NOMO-1 treated with DMSO at 0.1 percent for 48 hours (cell line): ENCODE results near the gene ARPP21.
A peak's percentile ranks its signal among the peaks of the same experiment; 100 is the strongest.

Experiments used
- DNase-seq: peaks from one replicate; lab custom pipeline; 2025; ENCODE audit not compliant: unreplicated experiment; lab: John Stamatoyannopoulos, UW

The ARPP21 gene

DNA sequence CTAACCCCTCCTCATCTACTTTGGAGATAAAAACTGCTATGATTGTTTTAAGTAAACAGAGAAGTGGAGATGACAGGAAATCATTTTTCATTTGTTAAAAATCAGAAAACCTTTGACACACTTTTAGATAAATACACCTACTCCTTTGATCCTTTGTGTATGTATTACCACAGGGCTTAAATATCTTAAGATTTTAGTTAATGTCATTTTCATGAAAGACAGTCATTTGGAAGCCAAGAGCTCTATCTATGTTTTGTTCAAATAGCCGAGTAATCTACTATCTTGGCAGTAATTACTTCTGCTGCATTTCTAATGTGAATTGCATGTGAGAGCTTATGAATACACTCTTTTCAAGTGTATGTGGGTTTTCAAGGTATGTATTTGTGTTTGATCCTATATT lies 2.0 kb downstream of the ARPP21 start:
- DNase-seq: no peak

DNA sequence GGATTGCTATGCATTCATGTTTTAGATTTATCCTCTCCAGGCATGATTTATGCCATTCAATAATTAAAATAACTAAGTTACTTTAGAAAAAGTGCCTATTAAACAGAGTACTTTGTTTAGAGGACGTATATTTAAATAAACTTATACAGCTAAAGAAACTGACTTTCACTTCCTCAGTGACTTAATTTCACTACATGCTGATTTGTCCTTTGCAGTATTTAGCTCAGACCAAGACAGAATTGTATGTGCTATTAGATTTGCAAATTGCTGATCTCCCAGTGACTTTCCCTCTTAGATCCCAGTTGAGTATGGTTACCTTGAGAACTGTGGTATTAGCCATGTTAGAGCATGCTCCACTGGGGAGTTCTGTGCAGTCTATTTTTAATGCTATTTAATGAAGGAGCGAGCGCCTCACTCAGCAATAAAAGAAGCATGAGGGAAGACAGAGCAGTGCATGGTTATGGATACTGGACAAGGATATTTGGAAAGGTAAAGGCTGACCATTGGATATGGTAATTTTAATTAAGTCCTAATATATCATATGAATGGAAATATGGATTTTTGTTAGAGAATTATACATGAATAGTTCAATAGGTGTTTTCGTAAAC lies 2.7 kb downstream of the ARPP21 start:
- DNase-seq: peak; percentile 54

DNA sequence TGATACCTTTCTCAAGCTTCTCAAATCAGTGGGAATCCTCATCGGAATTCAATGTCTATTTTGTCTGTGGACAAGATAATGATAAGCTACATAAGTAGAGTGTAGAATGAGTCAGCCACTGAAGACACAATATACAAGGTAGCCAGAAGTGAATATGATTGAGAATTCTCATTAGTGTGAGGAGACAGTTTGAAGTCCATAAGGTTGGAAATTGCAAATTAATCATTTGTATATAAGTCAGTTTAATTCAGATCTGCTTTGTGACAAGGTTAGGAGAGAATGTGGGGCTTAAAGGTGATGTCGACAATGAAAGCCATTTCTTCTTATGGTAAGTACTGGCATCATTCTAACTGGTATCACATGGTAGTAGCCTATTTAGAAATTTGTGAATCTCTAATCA lies 4.2 kb downstream of the ARPP21 start:
- no peak for DNase-seq

DNA sequence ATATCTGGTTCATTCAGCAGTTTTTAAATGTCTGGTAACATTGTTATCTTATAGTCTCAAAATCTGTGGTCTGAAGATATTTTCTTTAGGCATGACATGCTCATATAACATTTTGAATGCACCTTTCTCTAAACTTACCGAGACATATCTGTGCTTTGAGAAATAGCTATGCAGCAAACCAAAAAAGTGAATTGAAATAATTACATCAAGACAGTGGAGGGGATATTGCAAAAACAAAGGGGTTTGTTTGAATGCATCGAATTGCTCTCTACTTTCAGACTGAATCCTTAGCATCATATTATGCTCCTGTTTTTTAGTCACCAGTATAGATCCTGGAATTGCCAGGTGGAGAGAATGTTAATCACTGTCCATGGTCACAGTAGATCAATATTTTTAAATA lies 5.1 kb downstream of the ARPP21 start:
- no peak for DNase-seq

DNA sequence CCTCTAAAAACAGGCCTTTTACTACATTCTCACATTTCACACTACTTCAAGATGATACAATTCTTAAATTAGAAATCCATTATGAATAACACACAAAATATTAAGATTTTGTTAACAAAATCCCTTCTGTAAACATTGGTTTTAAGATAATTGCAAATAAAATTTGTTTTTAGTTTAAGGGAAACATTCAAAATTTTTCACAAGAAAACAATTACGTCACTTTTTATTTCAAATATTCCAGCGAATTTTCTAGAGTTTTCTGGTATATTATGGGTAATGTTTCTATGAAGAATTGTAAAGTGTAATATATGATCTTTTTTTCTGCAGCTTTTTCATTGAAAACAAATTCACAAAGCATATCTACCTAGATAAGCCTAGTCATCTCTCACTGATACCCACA lies 5.9 kb downstream of the ARPP21 start:
- no peak for DNase-seq

DNA sequence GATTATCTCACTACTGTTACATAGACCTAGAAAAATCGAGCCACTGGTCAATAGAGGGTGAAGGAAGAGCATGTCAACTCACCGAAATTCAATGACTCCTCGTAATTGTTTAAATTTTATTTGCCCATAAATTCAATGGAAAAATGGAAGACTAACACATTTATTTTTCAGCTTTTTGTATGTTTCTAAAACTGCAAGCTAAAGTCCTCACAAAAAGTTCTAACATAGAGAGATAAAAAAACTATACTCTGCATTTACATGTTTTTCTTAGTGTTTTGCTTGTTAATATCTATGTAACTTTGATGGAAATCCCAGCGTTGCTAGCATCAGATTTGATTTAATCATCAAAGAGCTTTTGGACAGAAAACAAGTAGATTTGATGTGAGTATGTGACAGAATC lies 6.8 kb downstream of the ARPP21 start:
- DNase-seq: no peak

DNA sequence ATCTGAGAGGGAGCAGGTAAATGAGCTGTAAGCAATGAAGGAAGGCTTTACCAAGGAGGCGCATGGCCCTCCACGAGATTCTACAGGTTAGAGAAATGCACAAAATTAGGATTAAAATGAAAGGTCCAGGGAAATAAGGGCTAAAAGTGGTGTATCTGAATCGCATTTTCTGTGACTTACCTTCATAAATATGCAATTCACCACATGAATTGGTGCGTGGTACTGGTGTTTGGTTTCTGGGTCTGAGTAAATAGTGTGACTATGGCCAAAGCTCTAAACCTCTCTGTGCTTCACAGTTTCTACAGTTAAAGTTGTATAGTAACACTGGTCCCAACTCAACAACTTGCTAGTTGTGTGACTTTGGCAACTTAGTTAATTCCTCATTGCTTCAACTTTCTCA lies 8.1 kb downstream of the ARPP21 start:
- no peak for DNase-seq

DNA sequence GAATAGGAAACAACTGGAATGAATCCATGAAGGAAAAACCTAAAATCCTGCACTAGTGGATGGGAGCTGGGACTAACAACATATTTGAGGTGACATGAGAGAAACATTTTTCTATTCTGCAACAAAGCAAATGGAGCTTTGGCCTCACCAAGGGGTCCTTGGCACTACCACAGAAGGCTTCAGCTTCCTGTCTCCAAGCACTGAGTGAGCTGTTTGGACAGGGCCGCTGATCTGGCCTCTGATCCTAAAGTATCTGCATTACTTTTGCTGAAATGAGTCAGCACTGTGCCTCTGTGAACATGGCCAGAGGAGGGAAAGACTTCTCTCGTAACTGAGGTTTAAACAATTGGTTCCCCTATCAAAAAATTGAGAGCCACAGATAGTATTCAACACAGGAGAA lies 9.0 kb downstream of the ARPP21 start:
- DNase-seq: no peak

DNA sequence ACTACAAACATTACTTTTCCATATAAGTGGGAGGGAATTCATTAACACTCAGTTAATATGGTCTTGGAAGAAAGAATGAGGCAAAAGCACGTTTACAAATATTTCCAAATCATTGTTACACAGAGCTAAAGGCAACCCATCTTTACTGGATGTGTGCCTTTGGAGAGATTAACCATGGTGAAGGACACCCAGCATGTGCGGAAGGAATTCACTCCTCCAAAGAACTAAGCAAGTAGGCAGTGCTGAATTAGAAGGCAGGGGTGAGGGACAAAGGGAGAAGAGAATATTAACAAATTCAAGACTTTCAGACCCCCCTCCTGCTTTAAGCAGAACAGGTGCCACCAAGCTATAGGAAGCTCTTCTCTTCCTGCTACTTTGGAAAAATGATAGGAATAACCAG lies 10.1 kb downstream of the ARPP21 start:
- DNase-seq: no peak

DNA sequence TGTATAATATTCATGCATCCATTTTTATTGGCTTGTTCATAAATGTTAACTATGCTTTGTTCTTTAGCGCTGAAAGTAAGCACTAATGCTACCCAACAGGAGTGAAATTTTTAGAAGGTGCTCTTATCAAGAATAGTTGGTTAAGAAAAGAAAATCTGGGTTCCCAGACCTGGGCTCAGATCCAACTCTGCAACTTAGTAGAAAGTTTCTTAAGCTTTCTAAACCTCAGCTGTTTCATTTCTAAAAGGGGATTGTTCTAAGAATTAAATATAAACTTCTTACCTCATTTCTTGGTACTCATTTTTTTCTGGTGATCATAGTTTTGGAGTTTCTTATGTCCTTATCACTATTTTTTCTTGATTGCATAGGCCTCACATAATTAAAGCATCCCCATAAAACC lies 12.1 kb downstream of the ARPP21 start:
- DNase-seq: no peak

DNA sequence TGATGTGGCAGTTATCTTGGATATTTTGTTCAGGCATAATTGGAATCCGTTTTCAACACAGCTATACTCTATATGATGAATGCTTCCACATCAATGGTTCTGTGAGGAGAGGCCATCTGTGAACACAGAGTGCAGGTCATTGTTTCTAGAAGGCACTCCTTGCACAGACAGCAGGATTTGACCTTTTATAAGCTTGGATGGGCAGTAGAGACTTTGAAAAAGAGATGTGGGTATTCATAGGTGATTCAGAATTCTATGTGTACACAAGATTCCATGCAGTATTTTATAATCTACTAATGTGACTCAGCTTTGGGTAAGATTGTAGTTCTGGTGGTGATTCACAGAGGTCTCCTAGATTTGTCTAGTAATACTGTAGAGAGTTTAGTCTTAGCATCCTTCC lies 12.5 kb downstream of the ARPP21 start:
- no peak for DNase-seq

DNA sequence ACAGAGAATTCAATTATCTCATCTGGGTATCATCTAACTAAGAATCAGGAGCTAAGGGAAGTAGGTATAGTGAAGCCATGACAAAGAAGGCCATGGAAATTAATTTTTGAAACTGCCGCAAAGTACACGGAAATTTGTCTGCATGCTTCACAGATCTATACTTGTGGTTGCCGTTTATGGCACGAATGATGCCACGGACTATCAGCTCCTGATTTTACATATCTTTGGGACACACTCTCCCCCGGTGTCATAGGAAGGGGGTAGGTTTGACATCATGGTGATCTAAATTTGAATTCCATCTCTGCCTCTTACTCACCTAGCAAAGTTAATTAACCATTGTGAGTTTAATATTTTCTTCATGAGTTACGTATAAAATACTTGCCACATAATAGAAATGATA lies 14.0 kb downstream of the ARPP21 start:
- DNase-seq: no peak

DNA sequence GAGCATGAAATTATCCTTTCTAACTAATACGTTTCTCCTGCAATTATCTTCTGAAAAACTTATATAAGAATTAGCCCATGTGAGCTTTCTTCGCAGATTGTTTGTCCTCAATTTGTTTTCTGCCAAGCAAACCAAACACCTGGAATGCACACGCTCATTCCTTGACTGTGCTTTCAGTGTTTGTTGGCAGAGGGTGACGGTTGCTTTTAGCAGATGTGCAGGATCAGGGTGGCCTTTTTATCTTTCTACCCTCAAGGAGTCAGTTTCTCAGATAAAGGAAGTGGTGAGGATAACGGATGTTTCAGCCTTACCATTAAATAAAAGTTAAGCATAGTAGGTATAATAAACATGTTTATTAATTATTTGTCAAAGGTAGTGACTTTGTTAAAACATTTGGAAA lies 15.2 kb downstream of the ARPP21 start:
- DNase-seq: no peak

DNA sequence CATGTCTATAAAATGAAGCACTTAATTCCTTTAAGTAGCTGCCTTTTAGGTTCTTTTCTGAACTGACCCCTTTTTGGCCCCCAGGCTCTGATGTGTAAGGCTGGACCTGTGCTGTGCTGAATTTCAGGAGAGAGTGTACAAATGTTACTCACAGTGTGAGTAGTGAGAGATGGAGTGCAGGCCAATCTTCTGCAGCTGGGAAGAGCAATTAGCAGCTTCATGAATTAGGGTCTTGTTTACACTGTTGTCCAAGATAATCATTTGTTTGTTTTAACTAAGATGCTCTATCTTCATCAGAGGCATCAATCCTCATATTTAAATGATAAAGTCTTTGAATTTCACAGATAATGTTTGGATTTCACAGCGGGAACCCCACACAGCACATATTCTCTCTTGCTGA lies 19.4 kb downstream of the ARPP21 start:
- no peak for DNase-seq

DNA sequence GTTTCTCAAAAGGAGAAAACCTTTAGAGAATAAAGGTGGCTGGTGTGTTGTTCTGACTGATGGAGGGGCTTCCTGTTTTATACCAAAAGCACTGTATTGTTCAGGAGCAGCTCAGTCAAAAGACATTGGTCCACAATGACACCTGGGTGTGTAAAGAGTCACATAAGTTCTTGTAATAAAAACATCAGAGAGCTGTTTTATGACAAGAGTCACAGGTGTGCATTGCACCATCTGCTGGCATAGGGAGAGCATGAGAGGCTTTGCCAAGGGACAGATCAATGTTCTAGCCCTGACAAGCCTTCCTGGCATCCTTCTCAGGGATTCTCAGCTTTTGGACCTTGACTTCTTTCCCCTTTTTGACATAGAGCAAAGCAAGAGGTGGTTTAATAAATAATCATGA lies 20.4 kb downstream of the ARPP21 start:
- no peak for DNase-seq

DNA sequence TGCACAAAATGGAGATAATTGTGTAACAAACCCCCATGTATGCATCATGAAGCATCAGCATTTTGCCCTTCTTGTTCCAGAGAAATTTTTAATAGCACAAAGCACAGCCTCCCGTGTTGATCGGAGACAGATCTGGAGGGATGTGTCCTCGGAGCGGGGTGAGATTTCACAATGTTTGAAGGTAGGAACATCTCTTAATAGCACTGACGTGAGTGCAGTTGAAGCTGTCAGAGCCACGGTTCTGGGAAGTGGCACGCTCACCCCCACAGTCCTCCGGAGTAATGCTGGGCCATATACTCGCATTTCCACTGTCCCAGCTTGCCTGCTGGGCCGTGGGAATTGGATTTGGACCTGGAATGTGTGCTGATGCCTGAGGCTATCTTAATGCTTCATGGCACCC lies 24.1 kb downstream of the ARPP21 start:
- DNase-seq: no peak

DNA sequence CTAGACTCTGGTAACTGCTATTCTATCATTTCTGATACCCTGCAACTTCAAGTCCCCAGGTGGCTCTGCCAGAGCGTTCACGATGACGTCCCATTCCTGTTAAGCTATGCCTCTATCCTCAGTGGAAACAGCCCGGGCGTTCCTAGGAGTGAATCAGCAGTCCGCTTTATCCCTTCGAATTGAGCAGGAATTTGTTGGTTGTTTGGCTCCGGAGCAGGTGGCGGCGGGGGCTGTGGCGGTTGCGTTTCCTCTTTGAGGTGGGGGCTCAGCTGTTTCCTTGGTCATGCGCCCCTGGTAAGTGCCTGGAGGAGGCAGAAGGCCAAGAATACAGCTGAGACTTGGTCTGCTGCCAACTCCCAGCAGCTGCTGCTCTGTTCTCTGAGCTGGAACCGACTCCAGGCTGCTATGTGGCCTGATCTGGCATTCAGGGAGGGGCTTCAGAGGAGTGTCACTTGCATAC lies 25.2 kb downstream of the ARPP21 start:
- no peak for DNase-seq

DNA sequence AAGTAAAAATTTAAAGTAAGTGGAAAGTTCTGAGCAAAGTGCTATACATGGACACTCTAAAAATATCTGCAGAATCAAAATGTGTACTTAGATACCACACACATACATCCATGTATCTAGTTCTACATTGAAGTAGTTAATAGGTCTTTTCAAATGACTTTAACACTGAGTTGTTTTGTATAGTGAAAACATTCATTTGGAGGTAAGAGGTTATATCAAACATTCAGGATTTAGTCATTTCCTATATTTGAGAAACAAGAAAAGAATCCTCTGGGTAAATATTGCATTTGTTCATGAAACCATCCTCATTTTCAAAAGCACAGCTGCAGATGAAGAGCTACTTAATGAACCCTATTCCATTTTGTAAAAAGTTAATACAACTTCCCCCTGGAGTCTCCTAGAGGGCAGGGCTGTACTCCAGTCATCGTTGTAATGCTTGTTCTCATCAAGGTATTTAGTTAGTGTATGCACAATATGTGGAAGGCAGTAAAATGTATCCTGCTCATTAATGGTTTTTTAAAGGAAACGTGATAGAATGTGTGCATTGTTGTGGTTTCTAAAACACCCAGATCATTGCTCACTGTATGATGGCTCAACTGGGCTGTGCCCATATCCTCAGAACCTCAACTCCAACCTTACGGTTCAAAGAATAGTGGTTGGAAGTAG lies 26.2 kb downstream of the ARPP21 start:
- DNase-seq: no peak

DNA sequence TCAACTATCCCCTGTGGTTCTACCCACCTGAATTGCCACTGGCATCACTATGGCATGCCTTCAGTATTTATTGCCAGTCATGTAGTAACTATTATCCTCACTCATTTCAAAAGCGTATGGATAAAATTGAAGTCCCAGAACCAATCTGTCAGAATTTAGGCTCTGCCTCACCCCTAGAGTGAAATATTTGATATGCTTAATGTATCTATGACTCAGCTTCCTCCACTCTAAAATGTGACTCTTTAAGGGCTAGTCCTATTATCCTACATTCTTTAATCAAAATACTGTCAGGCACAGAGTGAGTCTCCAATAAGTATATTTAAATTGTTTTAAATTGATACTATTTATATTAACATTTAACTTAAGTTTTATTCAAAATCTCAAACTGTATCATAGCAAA lies 27.6 kb downstream of the ARPP21 start:
- DNase-seq: no peak

DNA sequence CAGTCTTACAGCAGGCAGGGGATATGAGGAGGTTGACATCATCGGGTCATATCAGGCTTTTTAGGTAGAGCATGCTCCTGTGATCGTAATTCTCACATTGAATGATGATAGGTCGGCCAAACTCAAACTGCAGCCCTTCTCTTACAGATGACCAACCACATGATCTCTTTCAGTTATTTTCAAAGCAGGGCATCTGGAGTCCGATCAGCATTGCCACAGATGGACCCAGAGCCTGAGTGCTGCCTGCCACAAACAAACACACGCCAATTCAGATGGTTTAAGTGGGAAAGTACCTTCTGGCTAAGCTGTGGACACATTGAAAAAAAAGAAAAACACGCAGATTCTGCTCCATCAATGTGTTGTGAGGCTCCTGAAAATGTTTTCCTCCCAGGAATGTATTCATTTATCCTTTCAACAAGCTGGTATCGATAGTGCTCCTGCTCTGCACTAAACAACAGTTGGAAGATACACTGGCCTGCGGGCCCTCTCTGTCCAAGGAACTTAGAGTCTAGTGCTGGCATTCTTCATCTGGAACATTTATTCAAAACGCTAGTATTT lies 31.2 kb downstream of the ARPP21 start:
- DNase-seq: no peak

DNA sequence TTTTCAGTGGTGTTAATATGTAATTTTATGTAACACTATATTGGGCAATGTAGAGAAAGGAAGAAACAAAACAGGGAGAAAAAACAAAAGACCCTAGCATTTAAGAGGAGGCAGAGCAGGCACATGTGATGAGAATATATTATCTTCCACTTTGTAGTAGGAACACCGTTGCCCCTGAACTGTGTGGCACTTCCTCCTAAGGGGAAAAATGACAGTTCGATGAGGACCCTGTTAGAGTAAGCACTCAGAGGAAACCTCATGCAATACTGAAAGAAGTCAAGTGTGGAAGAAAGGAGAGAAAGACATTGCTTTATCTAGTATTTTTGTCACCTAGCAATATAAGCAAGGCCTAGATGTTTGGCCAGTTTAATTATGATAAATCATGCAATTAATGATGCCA lies 32.2 kb downstream of the ARPP21 start:
- DNase-seq: no peak

DNA sequence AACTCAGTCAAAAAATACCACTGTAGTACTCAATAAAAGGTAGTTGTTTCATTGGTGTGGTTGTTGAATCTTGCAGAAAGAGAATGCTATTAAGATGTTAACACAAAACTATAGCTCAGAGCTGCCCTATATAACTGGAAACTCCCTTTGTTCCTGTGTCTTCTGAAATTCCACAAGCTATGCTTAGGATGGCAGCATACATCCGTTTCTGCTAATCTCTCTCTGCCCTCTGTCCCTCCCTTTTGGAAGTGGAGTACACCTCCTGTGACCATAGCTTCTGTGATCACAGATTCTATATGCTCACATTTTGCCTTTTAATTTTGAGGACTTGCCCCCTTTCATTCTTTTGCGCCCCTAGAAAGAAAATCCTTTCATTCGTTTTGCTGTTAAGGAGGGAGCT lies 33.7 kb downstream of the ARPP21 start:
- DNase-seq: no peak
